GM19240 (cell line): ENCODE measurements around the gene GLRX.
"Not testable (repeated sequence)": the region's sequence is repeated elsewhere in the genome, so short reads cannot be mapped to it uniquely, and the experiment has no call there.

ENCODE experiments used
- DNase-seq: peaks from one replicate; pipeline ENCODE4 v3.0.0; 2011; ENCODE audit warnings: low spot score; ENCODE audit not compliant: insufficient read length

The GLRX gene, protein sequence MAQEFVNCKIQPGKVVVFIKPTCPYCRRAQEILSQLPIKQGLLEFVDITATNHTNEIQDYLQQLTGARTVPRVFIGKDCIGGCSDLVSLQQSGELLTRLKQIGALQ

GRCh38 chr5:95822542-95823181 is at the start of gene GLRX:
TSS of gene GLRX (minus strand) at chr5:95822726. CDS start at chr5:95822662, 64 bp downstream.
- no peak for DNase-seq

GRCh38 chr5:95871146-95871806 is 48.8 kb upstream of the GLRX start:
- no peak for DNase-seq

GRCh38 chr5:95870105-95870672 is 47.7 kb upstream of the GLRX start:
- no peak for DNase-seq

DNA sequence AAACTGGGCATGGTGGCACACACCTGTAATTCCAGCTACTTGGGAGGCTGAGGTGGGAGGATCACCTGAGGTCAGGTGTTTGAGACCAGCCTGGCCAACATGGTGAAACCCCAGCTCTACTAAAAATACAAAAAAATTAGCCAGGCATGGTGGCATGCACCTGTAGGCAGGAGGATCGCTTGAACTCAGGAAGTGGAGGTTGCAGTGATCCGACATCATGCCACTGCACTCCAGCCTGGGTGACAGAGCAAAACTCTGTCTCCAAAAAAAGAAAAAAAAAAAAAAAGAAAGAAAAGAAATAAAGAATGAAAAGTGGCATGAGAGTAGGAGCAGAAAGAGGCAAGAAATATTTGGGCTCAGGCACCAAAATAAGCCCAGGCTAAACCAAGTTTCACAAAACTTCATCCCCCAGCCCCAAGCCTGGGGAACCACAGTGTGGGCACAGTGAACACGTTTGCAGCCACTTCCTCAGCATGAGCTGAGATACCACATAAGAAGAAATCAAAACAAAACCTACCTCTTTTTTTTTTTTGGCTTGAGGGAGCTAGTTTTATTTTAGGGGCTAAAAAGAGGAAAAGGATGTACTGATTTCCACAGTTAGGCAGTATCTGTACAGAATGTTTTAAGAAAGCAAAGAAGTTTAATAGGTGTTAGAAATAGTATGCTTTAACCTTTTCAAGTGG is 46.8 kb upstream of the GLRX start:
- not testable (repeated sequence) for DNase-seq

- no peak for DNase-seq
Measured at GRCh38 chr5:95868136-95868535, 45.6 kb upstream of the GLRX start.

GRCh38 chr5:95866435-95867040 is 44.0 kb upstream of the GLRX start:
- no peak for DNase-seq

- DNase-seq: no peak
Measured at GRCh38 chr5:95864944-95865504, 42.5 kb upstream of the GLRX start.

DNA sequence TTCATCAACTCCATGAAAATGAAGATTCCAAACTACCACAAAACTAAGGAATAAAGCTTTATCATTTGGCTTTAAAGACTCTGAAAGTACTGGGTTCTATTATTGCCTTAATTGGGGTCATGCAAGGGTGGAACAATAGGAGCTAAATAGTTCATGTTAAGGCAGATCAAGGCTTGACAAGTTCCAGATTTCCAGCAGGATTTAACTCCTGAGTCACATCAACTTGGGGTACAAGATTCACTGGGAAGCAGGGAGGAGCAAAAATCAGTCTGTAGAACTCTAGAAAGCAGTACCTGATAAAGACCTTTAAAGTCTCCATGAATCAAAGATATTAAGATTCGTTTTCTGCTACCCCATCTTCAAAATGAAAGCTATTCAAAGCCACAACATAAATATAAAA is 41.9 kb upstream of the GLRX start:
- no peak for DNase-seq

DNA sequence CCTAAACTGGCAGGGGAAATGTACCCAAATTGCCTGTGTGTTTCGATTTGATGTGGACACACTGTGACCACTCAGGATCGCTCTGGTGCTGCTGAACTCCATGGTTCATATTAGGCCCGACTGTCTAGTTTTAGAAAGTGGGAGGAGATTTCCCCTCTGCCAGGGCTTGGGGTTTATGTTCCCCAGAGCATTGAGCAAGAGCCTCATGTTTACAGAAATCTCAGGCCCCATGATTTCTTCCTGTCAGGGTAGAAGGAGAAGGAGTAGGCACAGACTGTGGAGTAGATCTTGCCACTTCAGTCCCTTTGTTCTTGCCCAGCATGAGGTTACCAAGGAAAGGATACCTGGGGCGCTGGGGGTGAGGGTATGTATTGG is 40.8 kb upstream of the GLRX start:
- DNase-seq: no peak

DNA sequence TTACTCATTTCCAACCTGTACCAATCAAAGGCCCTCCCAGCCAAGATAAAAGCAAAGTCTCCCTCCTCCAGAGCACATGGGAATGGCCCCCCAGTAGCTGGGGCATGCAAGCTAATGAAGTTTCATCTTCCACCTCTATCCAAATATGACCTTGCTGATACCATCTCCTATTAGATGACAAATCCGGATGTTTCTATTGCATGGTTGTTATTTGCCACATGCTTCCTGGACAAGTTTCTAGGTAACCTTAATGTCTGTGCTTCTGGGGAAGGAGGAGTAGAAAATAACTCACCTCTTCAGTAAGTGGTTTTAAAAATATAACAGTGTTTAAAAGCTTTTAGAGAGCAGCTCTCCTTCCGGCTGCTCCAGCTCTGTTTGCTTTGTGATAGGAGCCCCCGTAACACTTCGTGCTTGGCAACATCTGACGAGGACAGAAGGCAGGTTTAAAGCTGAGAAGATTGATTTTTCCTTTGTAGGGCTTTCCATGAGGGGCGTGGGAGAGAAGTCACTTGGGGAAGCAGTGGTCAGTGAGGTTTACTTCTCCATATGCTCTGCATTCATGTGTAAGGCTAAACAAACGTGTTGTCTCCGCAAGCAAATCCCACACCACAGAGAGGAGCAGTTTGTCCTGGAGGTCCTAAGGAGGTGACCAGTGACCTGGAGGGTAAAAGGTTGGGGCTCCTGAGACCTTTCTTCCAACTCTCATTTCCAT is 40.3 kb upstream of the GLRX start:
- DNase-seq: no peak

DNA sequence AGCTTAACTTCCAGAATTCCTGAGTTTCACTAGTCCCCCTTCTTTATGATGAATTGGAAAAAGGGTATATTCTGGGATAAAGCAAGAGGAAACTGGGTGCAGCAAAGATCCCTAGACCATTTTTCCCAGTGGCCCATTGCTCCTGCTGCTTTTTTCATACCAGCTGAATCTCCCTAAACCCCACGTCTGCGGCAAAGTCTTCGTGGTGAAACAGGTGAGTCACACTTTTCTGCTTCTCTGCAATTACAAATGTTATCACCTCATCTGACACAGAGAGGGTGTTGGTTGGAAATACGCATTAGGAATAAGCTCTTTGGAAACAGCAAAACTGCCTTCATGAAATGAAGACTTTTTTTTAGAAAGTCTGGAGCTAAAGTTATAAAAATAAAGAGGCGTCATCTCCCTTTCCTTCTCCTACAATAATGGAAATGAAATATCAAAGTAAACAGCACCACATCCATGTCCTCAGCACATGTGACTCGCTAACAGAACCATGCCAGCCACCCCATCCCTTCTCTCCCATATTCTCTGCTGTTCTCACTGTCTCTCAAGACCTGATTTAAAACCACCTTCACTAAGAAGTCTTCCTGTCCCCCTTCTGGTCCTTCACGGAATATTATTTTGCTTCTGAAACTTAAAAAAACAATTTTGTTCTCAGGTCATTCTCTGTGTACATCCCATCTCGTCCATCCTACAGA is 39.5 kb upstream of the GLRX start:
- no peak for DNase-seq

- DNase-seq: no peak
Measured at GRCh38 chr5:95861221-95861863, 38.8 kb upstream of the GLRX start.

- DNase-seq: no peak
Measured at GRCh38 chr5:95859661-95860060, 37.1 kb upstream of the GLRX start.

DNA sequence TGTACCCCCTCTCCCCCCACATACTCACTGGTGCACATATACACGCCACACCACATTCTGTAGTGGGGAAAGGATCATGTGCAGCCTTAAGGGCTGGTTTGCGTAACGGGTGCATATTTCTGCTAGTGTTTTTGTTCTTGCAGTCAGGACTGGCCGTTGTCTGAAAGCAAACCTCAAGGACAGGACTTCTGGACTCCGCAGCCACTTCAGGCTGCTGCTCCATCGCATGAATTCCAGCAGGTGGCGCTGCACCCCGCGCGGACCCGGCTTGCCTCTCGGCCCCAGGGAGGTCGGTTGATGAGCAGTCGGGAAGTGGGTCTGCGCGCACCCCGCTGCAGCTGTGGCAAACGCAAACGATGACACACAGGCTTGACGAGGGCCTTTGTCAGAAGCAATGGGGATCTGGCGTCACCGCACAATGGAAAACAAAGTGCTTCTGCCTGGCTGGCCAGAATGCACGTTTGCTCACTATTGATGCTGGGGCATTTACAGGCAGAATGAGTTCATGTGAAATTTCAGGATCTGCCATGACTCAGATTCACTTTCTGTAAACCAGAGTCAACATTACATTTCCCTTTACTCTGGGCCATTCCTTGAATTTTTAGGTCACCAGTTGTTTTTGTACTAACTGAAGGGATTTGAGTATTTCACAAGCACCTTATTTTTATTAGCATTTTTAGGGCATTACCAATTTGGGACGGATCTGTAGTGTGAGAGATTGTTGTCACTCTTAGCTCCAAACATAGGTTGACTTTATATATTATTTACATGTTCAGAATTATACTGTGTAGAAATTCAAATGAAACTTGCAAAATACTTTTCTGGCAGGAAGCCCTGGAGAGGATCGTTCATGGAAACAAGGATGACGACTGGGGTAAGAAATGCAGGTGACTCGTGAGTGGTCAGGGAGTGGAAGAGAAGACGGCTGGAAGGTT is 36.4 kb upstream of the GLRX start:
- DNase-seq: peak; percentile 95

GRCh38 chr5:95858023-95858461 is 35.5 kb upstream of the GLRX start:
- no peak for DNase-seq

- no peak for DNase-seq
Measured at GRCh38 chr5:95857185-95857945, 34.8 kb upstream of the GLRX start.

- no peak for DNase-seq
Measured at GRCh38 chr5:95856501-95856981, 34.0 kb upstream of the GLRX start.

GRCh38 chr5:95853490-95853889 is 31.0 kb upstream of the GLRX start:
- DNase-seq: no peak
